Superior temporal gyrus (tissue), 1 donor: ENCODE data around the gene TCF7.
"Not testable (repeated sequence)": the region's sequence is repeated elsewhere in the genome, so short reads cannot be mapped to it uniquely, and the experiment has no call there.

Source experiments
- DNase-seq: peaks from one replicate; pipeline ENCODE4 v3.0.0-alpha.2; 2016; ENCODE audit errors: extremely low spot score

Gene TCF7

GRCh38 chr5:134145041-134145757, 30.7 kb downstream of the TCF7 start:
- DNase-seq: no peak

DNA sequence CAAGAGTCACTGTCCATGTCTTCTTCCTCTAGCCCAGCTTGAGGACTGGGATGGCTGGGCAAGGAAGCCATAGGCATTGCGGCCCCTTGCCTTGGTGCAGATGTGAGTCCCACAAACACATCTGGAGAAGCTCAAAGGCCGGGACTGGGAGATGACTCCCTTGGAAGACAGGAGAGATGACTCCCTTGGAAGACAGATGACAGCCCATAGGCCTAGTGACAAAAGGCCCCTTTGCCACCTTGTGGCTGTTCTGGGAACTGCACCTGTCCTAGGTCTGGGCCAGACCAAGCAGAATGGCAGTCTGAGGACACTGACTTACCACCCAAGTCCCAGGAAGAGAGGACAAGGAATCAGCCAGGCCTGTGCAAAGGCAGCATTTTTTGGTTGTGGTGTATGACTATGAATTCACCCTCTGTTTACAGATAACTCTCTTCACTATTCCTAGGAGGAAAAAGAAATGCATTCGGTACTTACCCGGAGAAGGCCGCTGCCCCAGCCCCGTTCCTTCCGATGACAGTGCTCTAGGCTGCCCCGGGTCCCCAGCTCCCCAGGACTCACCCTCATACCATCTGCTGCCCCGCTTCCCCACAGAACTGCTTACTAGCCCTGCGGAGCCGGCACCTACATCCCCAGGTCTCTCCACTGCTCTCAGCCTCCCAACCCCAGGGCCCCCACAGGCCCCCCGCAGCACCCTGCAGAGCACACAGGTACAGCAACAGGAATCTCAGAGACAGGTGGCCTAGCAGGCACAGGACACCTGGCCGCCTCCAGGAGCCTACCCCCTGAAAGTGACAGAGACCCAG, 31.5 kb downstream of the TCF7 start:
- peak; percentile 94 for DNase-seq

DNA sequence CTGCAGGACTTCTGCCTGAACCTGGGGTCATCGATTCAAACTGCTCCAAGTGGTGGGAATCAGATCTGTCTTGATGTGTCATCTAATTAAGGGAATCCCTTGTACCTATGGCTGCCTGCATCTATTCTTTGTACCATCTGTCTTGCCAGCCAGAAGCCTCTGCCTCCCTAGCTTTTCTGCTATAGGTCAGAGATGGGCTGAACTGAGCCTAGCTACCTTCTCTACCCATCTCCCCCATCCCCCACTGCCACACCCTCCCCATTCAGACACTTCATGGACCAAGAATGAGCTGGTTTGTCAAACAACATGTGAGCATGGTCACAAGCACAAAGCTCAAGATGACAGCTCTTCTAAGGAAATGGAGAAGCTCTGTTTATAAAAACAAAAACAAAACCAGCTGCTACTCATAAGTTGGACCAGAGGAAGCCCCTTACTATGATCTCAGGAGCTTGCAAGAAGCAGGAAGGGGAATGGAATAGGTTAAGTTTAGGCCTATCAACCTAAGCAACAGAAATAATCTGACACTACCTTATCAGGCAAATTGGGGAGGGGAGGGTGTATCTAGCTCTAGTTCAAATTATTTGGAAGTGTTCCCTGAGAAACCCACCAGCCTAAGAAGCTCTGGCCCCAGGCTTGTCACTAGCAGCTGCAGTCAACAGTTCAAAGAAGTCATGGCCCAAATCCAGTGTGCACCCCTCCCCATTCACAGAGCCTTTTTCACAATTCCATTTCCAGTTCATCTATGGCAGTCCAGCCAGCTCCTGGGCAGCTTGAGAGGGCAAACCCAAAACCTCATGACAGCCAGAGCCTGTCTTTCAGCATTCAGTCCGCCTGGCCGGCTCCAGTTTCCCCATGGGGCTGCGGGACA, 32.4 kb downstream of the TCF7 start:
- no peak for DNase-seq

- DNase-seq: no peak
Measured at GRCh38 chr5:134148316-134148715, 33.8 kb downstream of the TCF7 start.

GRCh38 chr5:134148986-134149539, 34.6 kb downstream of the TCF7 start:
- DNase-seq: no peak

DNA sequence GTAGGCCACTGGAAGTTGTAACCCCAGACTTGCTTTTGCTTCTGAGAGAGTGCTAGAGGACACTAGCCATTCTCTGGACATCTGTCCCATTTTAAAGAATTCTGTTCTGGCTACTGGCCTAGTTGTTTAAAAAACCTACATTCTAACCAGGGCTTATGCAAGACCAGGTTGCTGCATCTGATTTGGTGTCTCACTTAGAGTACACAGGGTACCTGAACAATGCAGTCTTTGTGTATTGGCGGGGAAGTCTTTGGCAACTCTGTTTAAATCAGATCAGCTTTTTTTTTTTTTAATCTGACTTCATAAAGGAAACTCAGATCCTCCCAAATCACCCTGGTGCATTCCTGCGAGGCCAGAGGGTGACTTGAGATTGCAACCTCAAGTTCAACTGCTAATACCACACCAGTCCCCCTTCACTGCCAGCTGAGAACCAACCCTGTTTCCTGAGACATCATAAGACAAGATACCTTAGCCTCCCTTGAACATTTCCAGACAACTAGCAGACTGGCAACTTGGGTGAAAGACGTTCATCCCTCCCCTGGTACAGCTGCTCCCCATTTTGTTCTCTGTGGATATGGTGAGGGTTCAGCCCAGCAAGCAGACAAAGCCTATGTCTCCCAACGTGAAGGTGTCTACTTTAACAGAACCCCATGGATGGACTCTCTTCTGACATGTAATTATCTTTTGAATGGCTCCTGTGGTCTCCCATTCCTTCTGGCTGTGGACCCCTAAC, 35.3 kb downstream of the TCF7 start:
- DNase-seq: peak; percentile 67

- no peak for DNase-seq
Measured at GRCh38 chr5:134151723-134152122, 37.2 kb downstream of the TCF7 start.

GRCh38 chr5:134152173-134152832, 37.8 kb downstream of the TCF7 start:
- DNase-seq: not testable (repeated sequence)

GRCh38 chr5:134153241-134153640, 38.8 kb downstream of the TCF7 start:
- no peak for DNase-seq

- no peak for DNase-seq
Measured at GRCh38 chr5:134153657-134154056, 39.2 kb downstream of the TCF7 start.

GRCh38 chr5:134161513-134162395, 47.3 kb downstream of the TCF7 start:
- no peak for DNase-seq

- no peak for DNase-seq
Measured at GRCh38 chr5:134162592-134162991, 48.1 kb downstream of the TCF7 start.

- no peak for DNase-seq
Measured at GRCh38 chr5:134171972-134172371, 57.5 kb downstream of the TCF7 start.

DNA sequence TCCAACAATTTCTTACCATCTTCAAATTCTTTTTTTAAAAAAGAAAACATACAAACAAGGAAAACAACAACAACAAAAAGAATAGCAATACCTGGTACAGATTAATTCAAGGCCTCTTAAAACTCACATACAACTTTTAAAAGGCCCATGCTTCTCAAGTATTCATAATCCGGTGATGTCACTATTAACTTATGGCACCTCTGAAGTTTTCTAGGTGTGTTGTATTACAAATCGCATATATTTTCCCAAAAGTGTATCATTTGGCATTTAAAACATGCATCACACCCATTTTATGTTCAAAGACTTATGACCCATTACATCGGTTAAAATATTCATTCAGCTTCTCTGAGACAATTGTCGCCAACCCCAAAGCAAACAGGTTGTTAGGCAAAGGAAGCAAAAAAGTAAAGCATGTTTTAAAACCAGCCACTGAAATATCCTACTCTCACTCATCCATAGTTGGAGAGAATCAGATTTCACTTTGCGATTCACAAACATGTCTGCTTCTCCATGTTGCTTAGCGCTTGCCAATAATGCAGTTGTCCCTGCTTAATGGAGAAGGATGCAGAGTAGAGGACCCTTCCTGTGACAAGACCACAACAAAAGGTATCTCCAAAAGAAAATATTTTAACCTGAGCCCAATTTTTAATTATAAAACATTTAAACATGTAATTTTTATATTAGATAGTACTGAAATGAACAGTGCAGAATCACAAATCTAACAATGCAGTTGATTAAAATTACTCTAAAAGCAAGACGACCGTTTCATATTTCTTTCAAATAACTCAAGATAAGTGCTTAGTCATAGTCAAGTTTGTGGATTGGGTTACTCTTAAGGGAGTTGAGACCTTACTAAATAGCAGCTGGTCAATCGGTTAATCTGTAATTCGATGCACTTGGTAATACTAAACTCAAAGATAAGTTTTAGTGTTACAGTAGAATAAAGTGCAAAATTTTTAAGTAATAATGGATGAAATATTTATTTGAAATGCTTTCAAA, 60.7 kb downstream of the TCF7 start:
- no peak for DNase-seq

DNA sequence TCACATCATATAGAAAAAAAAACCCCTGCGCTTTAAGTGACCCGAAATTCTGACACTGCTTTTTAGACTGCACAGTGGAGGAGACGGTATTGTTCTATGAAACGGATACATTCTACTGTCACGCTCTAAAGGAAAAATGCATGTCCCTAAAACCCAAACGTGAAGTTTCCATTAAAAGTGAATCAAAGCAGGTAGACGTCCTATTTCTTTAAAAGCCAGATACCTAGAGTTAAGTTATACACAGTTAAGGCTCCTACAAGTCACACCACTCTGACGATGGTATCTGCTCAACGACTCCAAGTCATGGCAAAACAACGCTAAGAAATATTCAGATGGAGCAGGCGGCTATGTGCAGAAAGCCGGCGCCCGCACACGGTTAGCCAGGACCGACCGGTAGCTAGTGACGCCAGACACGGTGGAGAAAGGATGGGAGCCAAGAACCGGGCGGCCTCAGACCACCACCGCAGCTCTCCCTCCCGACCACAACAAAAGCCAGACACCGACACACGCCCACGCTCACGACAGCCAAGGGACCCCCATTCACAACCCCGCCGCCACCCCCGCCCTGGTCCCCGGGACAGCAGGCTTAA, 61.5 kb downstream of the TCF7 start:
- no peak for DNase-seq

DNA sequence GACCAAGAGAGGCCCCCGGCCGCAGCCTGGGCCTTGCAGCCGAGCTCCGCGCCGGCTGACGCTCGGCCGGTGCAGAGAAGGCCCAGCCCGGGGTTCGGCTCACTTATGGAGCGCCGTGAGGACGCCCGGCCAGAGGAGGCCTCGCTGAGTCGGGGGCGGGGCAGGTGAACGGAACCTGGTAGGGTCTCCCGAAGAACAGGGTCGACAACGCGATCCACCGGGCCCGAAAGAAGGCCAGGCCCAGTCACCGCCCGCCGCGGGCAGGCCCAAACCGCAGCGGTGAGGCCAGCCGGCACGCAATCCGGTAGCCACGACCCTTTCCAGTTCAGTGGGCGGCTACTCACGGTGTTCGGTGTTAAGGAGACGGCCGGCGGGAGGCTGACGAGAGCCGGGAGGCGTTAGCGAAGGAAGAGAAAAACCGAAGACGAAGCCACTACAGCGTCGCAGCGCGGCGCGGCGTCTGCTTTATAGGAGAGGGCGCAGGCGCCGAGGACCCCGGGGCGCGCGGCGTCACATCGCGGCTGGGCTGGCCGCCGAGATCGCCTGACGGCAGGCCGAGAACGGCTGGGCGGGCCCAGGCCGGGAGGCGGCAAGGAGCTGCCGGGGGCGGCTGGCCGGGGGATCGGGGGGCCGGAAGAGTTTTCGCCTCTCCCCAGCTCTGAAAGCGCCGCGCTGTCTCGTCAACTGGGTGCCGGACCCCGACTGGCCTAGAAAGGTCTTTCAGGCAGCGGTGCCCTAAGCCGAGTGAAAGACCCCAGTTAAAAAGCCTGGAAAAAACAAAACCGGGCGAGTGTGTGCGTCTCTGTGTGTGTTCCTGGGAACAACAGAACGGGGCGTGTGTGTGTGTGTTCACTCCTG, 62.3 kb downstream of the TCF7 start, which contains the start of gene SKP1:
Gene SKP1, minus strand, starts transcription at position 440 of the 858 bp plus-strand sequence. CDS start 2,928 bp downstream, outside the sequence.
- DNase-seq: peak; percentile 84
